OCI-LY3 (cell line): ENCODE data around the gene ABI3BP.

Experiments
- CTCF ChIP-seq: fragments of 200-600, 300-600 bp; sonication (generic); IDR thresholded peaks from 2 replicates; pipeline ENCODE4 v1.5.1; 2014; ENCODE audit warnings: antibody characterized with exemption, low read length, low read depth
- EZH2phosphoT487 ChIP-seq: fragments of 200-600 bp; shearing (Covaris generic); IDR thresholded peaks from 2 replicates; pipeline ENCODE4 v1.6.1; 2018; ENCODE audit warnings: antibody characterized with exemption, mixed run types, low read depth

DNA sequence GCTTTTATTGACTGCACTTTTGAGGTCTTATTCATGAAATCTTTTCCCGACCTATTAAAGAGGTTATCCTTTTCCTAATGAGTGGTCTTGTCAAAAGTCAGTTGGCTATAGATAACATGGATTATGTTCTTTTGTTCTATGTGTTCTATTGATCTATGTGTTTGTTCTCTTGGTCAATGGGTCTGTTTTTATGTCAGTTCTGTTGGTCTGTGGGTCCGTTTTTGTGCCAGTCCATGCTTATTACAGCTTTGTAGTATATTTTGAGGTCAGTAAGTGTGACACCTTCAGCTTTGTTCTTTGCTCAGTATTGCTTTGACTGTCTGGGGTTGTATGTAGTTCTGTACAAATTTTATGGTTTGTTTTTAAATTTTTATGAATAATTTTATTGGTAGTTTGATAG, 276.2 kb downstream of the ABI3BP start:
- no peak for TF ChIP-seq CTCF
- TF ChIP-seq EZH2phosphoT487: no peak
